ENCODE results near the gene EFCAB7. TPM values are rescaled to one million over a fixed set of nuclear protein-coding genes. Genes with fewer than 3 reads are reported as not detected.

Gene EFCAB7
- total and polyA plus RNA-seq, 5 experiments from 2014 or later, result 3.5 to 14.7 (median 5.9) TPM

GRCh38 chr1:63615768-63616420 lies 92.6 kb downstream of the EFCAB7 start:
- POLR2A ChIA-PET, result interaction anchor here (1.0 kb wide), 1 partner anchor 631 kb away, joined by 3 read pairs; no protein-coding TSS in a partner anchor
- Mint-ChIP-seq H3K4me1 (peaks cover 0 to 11% (median 4%) of the 10 kb centered on the region in 4 donors), H3K27me3 (no peaks in the 10 kb centered on the region), H3K9me3 (no peaks in the 10 kb centered on the region), H3K36me3 (peaks cover 0 to 7% (median 3%) of the 10 kb centered on the region in 3 donors), H3K27ac (no peak overlapping the region), H3K4me3 (no peak overlapping the region)
- peak; percentile 53 to 70 for ATAC-seq
- peak; percentile 19 to 83 (median 65) for DNase-seq

GRCh38 chr1:63617450-63617849 lies 94.1 kb downstream of the EFCAB7 start:
- POLR2A ChIA-PET, result no interaction called here
- Mint-ChIP-seq H3K9me3 (no peaks in the 10 kb centered on the region), H3K4me3 (no peak overlapping the region), H3K36me3 (peaks cover 0 to 7% (median 6%) of the 10 kb centered on the region in 3 donors), H3K4me1 (peaks cover 0 to 10% (median 3%) of the 10 kb centered on the region in 4 donors), H3K27me3 (no peaks in the 10 kb centered on the region), H3K27ac (peak overlapping the region in 1 of 10 donors; percentile 31)
- ATAC-seq (no peak), DNase-seq (no peak)

DNA sequence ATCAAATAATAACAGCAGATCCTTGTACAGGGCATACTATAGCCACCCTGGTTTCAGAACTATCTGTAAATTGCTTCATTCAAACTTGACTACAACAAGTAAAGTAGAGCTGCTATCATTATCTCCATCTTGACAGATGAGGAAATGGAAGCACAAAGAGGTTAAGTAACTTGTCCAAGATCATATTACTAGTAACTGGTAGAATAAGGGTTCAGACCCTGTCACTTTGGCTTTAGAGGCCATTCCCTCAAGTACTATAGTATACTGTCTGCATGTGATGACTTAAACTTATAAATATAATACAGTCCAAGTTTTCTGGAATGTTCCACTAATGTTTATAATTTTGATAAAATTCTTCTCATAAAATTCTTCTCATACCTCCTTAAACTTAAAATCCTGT lies 94.7 kb downstream of the EFCAB7 start:
- no peaks in the 10 kb centered on the region for H3K27me3 Mint-ChIP-seq
- POLR2A ChIA-PET, result no interaction called here
- H3K36me3 Mint-ChIP-seq, result peaks cover 0 to 7% (median 6%) of the 10 kb centered on the region in 3 donors
- H3K4me1 Mint-ChIP-seq, result peaks cover 0 to 12% (median 3%) of the 10 kb centered on the region in 4 donors
- DNase-seq, result no peak
- H3K27ac Mint-ChIP-seq, result peak overlapping the region in 1 of 10 donors; percentile 31
- no peak for ATAC-seq
- H3K9me3 Mint-ChIP-seq, result no peaks in the 10 kb centered on the region
- H3K4me3 Mint-ChIP-seq, result no peak overlapping the region

- no peak for DNase-seq
- Mint-ChIP-seq H3K9me3 (no peaks in the 10 kb centered on the region), H3K27ac (no peak overlapping the region), H3K36me3 (peaks cover 0 to 12% (median 6%) of the 10 kb centered on the region in 3 donors), H3K4me3 (no peak overlapping the region), H3K4me1 (peaks cover 0 to 16% (median 7%) of the 10 kb centered on the region in 4 donors), H3K27me3 (no peaks in the 10 kb centered on the region)
- no peak for ATAC-seq
- POLR2A ChIA-PET, result no interaction called here
Observed at GRCh38 chr1:63619558-63619957, 96.2 kb downstream of the EFCAB7 start.

DNA sequence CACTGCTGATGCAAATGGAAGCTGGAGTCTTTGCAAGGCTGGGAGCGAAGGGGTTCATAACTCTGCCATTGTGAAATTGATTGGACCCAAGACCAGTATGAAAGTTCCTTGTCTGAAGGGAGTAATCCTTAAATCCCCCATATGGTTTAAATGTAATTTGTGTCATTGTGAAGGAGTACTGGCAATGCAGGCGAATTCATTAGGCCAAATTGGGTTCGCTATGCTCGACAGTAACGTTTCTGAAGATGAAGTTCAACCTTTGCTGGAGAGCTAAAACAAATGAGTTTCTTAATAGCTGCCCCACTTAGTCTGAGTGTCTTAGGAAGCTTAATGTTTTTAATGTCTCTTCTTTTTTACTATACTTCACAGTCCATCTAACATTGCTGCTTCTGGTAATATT lies 97.3 kb downstream of the EFCAB7 start:
- POLR2A ChIA-PET, result no interaction called here
- Mint-ChIP-seq H3K4me3 (no peak overlapping the region), H3K36me3 (peaks cover 0 to 12% (median 6%) of the 10 kb centered on the region in 3 donors), H3K4me1 (peaks cover 4 to 19% (median 12%) of the 10 kb centered on the region in 4 donors), H3K27ac (peak overlapping the region in 1 of 10 donors; percentile 9), H3K27me3 (no peaks in the 10 kb centered on the region), H3K9me3 (no peaks in the 10 kb centered on the region)
- DNase-seq, result no peak
- no peak for ATAC-seq

- Mint-ChIP-seq H3K27ac (peak overlapping the region in 1 of 10 donors; percentile 9), H3K9me3 (no peaks in the 10 kb centered on the region), H3K4me3 (no peak overlapping the region), H3K27me3 (no peaks in the 10 kb centered on the region), H3K36me3 (peaks cover 0 to 12% (median 6%) of the 10 kb centered on the region in 3 donors), H3K4me1 (peaks cover 8 to 22% (median 14%) of the 10 kb centered on the region in 4 donors)
- POLR2A ChIA-PET, result no interaction called here
- ATAC-seq (no peak), DNase-seq (no peak)
Observed at GRCh38 chr1:63621075-63621474, 97.8 kb downstream of the EFCAB7 start.

DNA sequence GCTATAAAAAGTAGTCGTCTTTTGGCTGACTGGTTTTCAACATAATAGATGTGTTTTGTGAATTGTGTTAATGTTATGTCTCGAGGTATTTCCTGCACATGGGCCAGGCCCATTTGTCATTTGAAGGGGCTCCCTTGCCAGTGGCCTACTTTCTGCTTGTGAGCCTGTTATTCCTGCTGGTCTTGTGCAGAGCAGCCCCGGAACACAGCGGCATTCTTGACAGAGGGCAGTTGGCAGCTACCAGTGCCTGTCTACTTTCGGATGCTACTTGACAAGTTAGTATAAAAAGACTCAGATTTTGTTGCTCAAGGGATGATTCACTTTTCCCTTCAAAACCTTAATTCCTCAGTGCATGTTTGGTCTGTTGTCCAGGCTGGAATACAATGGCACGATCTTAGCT lies 98.4 kb downstream of the EFCAB7 start:
- Mint-ChIP-seq H3K27me3 (no peaks in the 10 kb centered on the region), H3K27ac (no peak overlapping the region), H3K4me1 (peaks cover 8 to 24% (median 14%) of the 10 kb centered on the region in 4 donors), H3K36me3 (peaks cover 0 to 12% (median 6%) of the 10 kb centered on the region in 3 donors), H3K9me3 (no peaks in the 10 kb centered on the region), H3K4me3 (no peak overlapping the region)
- POLR2A ChIA-PET, result no interaction called here
- ATAC-seq, result no peak
- DNase-seq, result no peak

Other genes starting within 250 kb of the EFCAB7 start
- gene FOXD3, start 201.0 kb upstream of the EFCAB7 start, total RNA-seq, result not detected
- not detected for gene FOXD3, start 201.0 kb upstream of the EFCAB7 start, polyA plus RNA-seq
- 10 to 100 TPM; 27.7 to 31.6 TPM for gene ALG6, start 155.9 kb upstream of the EFCAB7 start, total RNA-seq
- 10 to 100 TPM; 16.3 to 22.1 (median 16.5) TPM for gene ALG6, start 155.9 kb upstream of the EFCAB7 start, polyA plus RNA-seq
- gene ITGB3BP, start 300 bp upstream of the EFCAB7 start, total RNA-seq, result 10 to 100 TPM; 33.7 to 37.5 TPM
- gene ITGB3BP, start 300 bp upstream of the EFCAB7 start, polyA plus RNA-seq, result 10 to 100 TPM; 19.7 to 30.1 (median 26.4) TPM
- 10 to 100 TPM; 15.7 to 18.0 TPM for gene PGM1, start 69.9 kb downstream of the EFCAB7 start, total RNA-seq
- 10 to 100 TPM; 30.4 to 35.9 (median 30.5) TPM for gene PGM1, start 69.9 kb downstream of the EFCAB7 start, polyA plus RNA-seq